HL-60 (cell line): Measurements from ENCODE around the gene MTX2.

Source experiments
- DNase-seq, 2 experiments: peaks; one replicate each; pipeline ENCODE4 v3.0.0-alpha.2; 2010 to 2020; ENCODE audit warnings: low read depth in 1 of 2, low spot score in 1 of 2
- H3K27ac ChIP-seq: fragments of 250-450 bp; sonication (Bioruptor Pico); replicated peaks from 2 replicates; pipeline ENCODE4 v1.5.1; 2020; ENCODE audit warnings: mild to moderate bottlenecking, moderate library complexity
- H3K27me3 ChIP-seq: fragments of 250-450 bp; sonication (Bioruptor Pico); 2 replicates; pipeline ENCODE4 v1.5.1; 2021; ENCODE audit warnings: mild to moderate bottlenecking, moderate library complexity; ENCODE audit not compliant: insufficient read depth, poor library complexity, severe bottlenecking
- H3K4me3 ChIP-seq: replicated peaks from 2 replicates; pipeline ENCODE4 v1.5.1; 2011; ENCODE audit warnings: mild to moderate bottlenecking, control low read depth, low read length; ENCODE audit not compliant: insufficient read depth
- CTCF ChIP-seq: IDR thresholded peaks from one replicate; pipeline ENCODE4 v1.5.1; 2011; ENCODE audit warnings: low read length, control low read depth, inconsistent platforms; ENCODE audit not compliant: insufficient read depth
- GABPA ChIP-seq: IDR thresholded peaks from 2 replicates; pipeline ENCODE4 v1.6.1; 2012; ENCODE audit warnings: low read depth
- POLR2AphosphoS5 ChIP-seq: IDR thresholded peaks from 2 replicates; pipeline ENCODE4 v1.6.1; 2012; ENCODE audit warnings: low read depth
- REST ChIP-seq: IDR thresholded peaks from 2 replicates; pipeline ENCODE4 v1.6.1; 2012; ENCODE audit warnings: low read depth; ENCODE audit not compliant: insufficient replicate concordance
- SPI1 ChIP-seq: IDR thresholded peaks from 2 replicates; pipeline ENCODE4 v1.6.1; 2012; ENCODE audit warnings: low read depth, mild to moderate bottlenecking, borderline replicate concordance

Gene MTX2

GRCh38 chr2:176251928-176252327 lies 17.3 kb upstream of the MTX2 start:
- no peaks in the 10 kb centered on the region for H3K27me3 ChIP-seq
- no peak overlapping the region for H3K27ac ChIP-seq
- no peak for DNase-seq
- TF ChIP-seq GABPA (no peak), POLR2AphosphoS5 (no peak), SPI1 (no peak), REST (no peak), CTCF (no peak)
- no peak overlapping the region for H3K4me3 ChIP-seq

GRCh38 chr2:176260689-176261088 lies 8.6 kb upstream of the MTX2 start:
- Histone ChIP-seq H3K27ac (no peak overlapping the region), H3K27me3 (no peaks in the 10 kb centered on the region), H3K4me3 (no peak overlapping the region)
- DNase-seq = no peak
- no peak for TF ChIP-seq GABPA
- TF ChIP-seq REST = no peak
- no peak for TF ChIP-seq POLR2AphosphoS5
- TF ChIP-seq CTCF = no peak
- no peak for TF ChIP-seq SPI1

GRCh38 chr2:176261136-176261535 lies 8.1 kb upstream of the MTX2 start:
- no peak for DNase-seq
- Histone ChIP-seq H3K4me3 (no peak overlapping the region), H3K27me3 (no peaks in the 10 kb centered on the region), H3K27ac (no peak overlapping the region)
- no peak for TF ChIP-seq SPI1
- no peak for TF ChIP-seq REST
- no peak for TF ChIP-seq GABPA
- no peak for TF ChIP-seq POLR2AphosphoS5
- no peak for TF ChIP-seq CTCF
